ENCODE measurements around the gene FZD10. TPM values are rescaled to one million over a fixed set of nuclear protein-coding genes. Genes with fewer than 3 reads are reported as not detected.

The FZD10 gene
- total RNA-seq, 1 experiment from 2014 or later = not detected

GRCh38 chr12:130155416-130156073, 6.7 kb upstream of the FZD10 start:
- Histone ChIP-seq H3K27ac (no peak overlapping the region), H3K4me3 (no peak overlapping the region), H3K79me2 (ENCODE audit: low read depth) (no peaks in the 10 kb centered on the region), H4K20me1 (ENCODE audit: insufficient read depth) (no peaks in the 10 kb centered on the region), H3F3A (ENCODE audit: insufficient read depth, low read depth) (no peaks in the 10 kb centered on the region), H3K27me3 (ENCODE audit: insufficient read depth, low read depth) (peaks cover 71% of the 10 kb centered on the region), H3K4me1 (replicated peaks; ENCODE audit: insufficient read depth) (no peaks in the 10 kb centered on the region), H3K36me3 (ENCODE audit: low read depth) (no peaks in the 10 kb centered on the region), H3K9me2 (ENCODE audit: insufficient read depth) (no peaks in the 10 kb centered on the region), H2AFZ (no peak overlapping the region), H3K4me2 (no peak overlapping the region), H3K9me3 (ENCODE audit: insufficient read depth, low read depth) (no peaks in the 10 kb centered on the region)
- POLR2A ChIA-PET (ENCODE audit: unreplicated experiment) = no interaction called here
- no peak for DNase-seq
- TF ChIP-seq EZH2 (IDR thresholded peaks at IDR 0.05; ENCODE audit: low read depth) (no peak), CTCF (conservative IDR thresholded peaks at IDR 0.05) (no peak)
- intact Hi-C loops (cut with micrococcal nuclease; ENCODE audit: unreplicated experiment) = no loop called here
- CTCF ChIA-PET = no interaction called here
- no TSS peak for BruUV-seq (replicated peaks)

- no peak for TF ChIP-seq CTCF (conservative IDR thresholded peaks at IDR 0.05)
- TF ChIP-seq EZH2 (IDR thresholded peaks at IDR 0.05; ENCODE audit: low read depth) = no peak
- H2AFZ ChIP-seq = no peak overlapping the region
- no peaks in the 10 kb centered on the region for H3K4me1 ChIP-seq (replicated peaks; ENCODE audit: insufficient read depth)
- H3K27ac ChIP-seq = no peak overlapping the region
- H3K4me2 ChIP-seq = no peak overlapping the region
- no peaks in the 10 kb centered on the region for H3K9me2 ChIP-seq (ENCODE audit: insufficient read depth)
- no peaks in the 10 kb centered on the region for H3F3A ChIP-seq (ENCODE audit: insufficient read depth, low read depth)
- no TSS peak for BruUV-seq (replicated peaks)
- DNase-seq = no peak
- no peak overlapping the region for H3K4me3 ChIP-seq
- H3K9me3 ChIP-seq (ENCODE audit: insufficient read depth, low read depth) = no peaks in the 10 kb centered on the region
- no peaks in the 10 kb centered on the region for H3K79me2 ChIP-seq (ENCODE audit: low read depth)
- POLR2A ChIA-PET (ENCODE audit: unreplicated experiment) = no interaction called here
- CTCF ChIA-PET = no interaction called here
- intact Hi-C loops (cut with micrococcal nuclease; ENCODE audit: unreplicated experiment) = no loop called here
- peaks cover 65% of the 10 kb centered on the region for H3K27me3 ChIP-seq (ENCODE audit: insufficient read depth, low read depth)
- H3K36me3 ChIP-seq (ENCODE audit: low read depth) = no peaks in the 10 kb centered on the region
- H4K20me1 ChIP-seq (ENCODE audit: insufficient read depth) = no peaks in the 10 kb centered on the region
Measured at GRCh38 chr12:130156652-130157275, 5.5 kb upstream of the FZD10 start.

GRCh38 chr12:130157998-130158753, 4.1 kb upstream of the FZD10 start:
- no peaks in the 10 kb centered on the region for H3F3A ChIP-seq (ENCODE audit: insufficient read depth, low read depth)
- no peak overlapping the region for H2AFZ ChIP-seq
- intact Hi-C loops (cut with micrococcal nuclease; ENCODE audit: unreplicated experiment) = no loop called here
- POLR2A ChIA-PET (ENCODE audit: unreplicated experiment) = no interaction called here
- no peaks in the 10 kb centered on the region for H3K36me3 ChIP-seq (ENCODE audit: low read depth)
- no peaks in the 10 kb centered on the region for H4K20me1 ChIP-seq (ENCODE audit: insufficient read depth)
- TF ChIP-seq EZH2 (IDR thresholded peaks at IDR 0.05; ENCODE audit: low read depth) (no peak), CTCF (conservative IDR thresholded peaks at IDR 0.05) (no peak)
- no peak overlapping the region for H3K27ac ChIP-seq
- no peaks in the 10 kb centered on the region for H3K79me2 ChIP-seq (ENCODE audit: low read depth)
- no peaks in the 10 kb centered on the region for H3K9me2 ChIP-seq (ENCODE audit: insufficient read depth)
- DNase-seq = no peak
- no peak overlapping the region for H3K4me3 ChIP-seq
- peaks cover 54% of the 10 kb centered on the region for H3K27me3 ChIP-seq (ENCODE audit: insufficient read depth, low read depth)
- no peaks in the 10 kb centered on the region for H3K4me1 ChIP-seq (replicated peaks; ENCODE audit: insufficient read depth)
- CTCF ChIA-PET = no interaction called here
- BruUV-seq (replicated peaks) = no TSS peak
- no peaks in the 10 kb centered on the region for H3K9me3 ChIP-seq (ENCODE audit: insufficient read depth, low read depth)
- no peak overlapping the region for H3K4me2 ChIP-seq
